Fibroblast of skin of scalp (primary cell): Measurements from ENCODE around the gene DAPK1.
A peak's percentile ranks its signal among the peaks of the same experiment; 100 is the strongest.

ENCODE experiments used
- DNase-seq: peaks from one replicate; pipeline ENCODE4 v3.0.0-alpha.2; 2013

DAPK1 gene

DNA sequence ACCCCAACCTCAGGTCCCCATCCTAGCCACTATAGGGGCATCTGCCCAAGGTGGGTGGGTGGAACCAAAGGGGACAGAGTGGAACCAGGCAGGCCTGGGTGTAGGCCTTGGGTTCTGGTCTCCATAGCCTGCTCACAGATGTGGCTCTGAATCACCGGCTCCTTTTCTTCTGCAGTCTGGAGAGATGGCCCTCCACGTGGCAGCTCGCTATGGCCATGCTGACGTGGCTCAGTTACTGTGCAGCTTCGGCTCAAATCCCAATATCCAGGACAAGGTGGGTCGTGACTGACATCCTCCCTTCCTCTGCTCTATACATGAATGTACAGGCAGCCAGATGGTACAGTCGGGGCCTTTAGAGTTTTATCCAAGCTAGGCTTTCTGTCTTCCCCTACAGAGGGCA, 150.9 kb downstream of the DAPK1 start:
- DNase-seq: no peak

DNA sequence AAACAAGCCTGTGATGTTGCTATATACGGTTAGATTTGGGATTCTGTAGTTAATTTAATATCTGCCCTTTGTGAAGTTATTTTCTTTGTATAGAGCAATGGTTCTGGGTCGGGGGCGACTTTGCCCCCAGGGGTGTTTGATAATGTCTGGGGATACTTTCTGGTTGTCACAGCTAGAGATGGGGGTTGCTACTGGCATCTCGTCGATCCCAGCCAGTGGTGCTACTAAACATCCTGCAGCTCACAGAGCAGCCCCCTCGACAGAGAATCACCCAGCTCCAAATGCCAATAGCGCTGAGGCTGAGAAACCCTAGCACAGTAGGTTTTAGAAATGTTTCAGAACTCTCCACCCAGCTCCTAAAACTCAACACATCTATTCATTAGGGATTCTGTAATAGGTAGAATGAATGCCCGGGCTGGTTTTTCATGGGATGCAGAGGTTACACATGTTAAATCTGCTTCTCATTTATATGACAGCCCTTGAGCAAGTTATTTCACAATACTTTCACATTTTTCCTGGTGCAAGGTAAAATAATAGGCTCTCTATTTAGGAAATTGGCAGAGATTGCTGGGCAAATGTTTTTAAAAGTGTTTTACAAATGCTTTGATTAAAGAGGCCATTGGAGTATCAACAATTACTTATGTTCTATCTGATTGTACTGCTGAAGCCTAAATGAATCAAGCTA, 153.1 kb downstream of the DAPK1 start:
- no peak for DNase-seq

DNA sequence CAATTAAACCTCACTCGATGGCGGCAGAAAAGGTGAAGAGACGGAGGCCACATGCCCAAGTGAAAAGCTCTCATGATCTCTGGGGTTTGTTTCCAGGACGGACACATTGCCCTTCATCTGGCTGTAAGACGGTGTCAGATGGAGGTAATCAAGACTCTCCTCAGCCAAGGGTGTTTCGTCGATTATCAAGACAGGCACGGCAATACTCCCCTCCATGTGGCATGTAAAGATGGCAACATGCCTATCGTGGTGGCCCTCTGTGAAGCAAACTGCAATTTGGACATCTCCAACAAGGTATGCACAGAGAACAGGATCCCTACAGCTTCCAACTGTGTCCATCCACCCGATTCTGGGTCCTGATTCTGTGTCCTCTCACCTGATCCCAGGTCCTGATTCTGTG, 153.8 kb downstream of the DAPK1 start:
- DNase-seq: no peak

DNA sequence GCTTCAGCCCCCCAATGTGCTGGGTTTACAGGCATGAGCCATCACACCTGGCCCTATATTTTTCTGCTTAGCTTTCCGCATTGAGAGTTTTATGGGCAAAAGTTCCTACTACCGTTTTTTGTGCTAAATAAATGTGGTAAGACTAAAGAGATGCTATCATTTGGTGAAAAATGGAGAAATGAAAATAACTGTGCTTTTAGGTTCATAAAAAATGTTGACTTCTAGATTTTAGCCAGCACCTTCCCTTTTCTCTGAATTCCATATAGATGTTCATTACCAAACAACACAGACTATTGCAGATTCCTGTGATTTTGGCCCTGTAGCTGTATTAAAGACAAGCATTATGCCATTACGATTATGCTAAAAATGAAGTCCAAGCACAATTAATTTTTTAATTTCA, 156.3 kb downstream of the DAPK1 start:
- DNase-seq: no peak

DNA sequence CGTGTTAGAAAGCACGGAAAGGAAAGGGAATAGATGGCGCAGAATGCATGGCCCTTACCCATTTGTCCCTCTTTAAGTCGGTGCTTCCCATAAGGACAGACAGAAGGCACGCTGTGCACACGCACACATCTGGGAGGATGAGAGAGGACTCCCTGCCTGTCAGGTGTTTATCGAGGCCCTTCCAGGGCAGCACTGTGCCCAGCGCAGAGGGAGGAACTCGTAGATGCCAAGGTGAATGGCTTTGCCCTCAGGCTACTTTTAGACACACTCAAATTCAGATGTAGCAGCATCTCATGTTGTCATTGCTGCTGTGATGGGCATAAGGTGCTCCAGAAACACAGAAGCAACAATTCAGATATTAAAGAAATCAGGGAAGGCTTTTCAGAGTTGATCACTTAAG, 158.1 kb downstream of the DAPK1 start:
- DNase-seq: no peak

GRCh38 chr9:87656485-87656884, 158.8 kb downstream of the DAPK1 start:
- DNase-seq: peak; percentile 46

DNA sequence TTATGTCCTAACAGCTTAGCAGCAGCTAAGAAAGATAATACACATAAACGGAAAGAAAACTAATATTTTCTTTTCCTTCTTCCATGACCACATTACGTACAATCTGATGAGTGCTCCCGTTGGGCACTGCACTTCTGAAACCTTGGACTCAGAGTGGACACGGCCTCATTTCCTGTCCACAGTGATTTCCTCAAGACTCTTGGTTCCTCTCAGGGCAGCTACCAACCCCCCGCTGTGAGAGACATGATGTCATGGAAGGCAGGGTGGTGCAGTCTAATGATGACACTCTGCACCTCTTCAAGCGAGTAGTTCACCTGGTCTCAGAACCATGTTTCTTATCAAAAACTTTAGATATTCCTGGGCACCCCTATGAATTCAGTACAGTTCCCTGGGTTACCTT, 159.5 kb downstream of the DAPK1 start:
- peak; percentile 17 for DNase-seq

DNA sequence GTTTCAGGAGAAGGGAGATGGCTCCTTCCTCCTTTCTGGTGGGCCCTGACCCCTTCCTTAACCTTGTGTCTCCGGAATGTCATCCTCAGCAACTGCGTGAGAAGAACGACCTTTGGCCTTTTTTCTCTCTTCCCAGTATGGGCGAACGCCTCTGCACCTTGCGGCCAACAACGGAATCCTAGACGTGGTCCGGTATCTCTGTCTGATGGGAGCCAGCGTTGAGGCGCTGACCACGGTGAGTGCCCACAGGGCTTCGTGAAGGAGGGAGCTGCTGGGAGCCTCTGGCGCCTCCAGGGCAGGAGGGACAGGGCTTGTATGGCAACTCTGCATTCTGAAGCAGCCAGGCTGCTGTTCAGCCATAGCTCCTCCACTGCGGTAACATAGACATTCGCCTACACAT, 160.2 kb downstream of the DAPK1 start:
- DNase-seq: no peak

DNA sequence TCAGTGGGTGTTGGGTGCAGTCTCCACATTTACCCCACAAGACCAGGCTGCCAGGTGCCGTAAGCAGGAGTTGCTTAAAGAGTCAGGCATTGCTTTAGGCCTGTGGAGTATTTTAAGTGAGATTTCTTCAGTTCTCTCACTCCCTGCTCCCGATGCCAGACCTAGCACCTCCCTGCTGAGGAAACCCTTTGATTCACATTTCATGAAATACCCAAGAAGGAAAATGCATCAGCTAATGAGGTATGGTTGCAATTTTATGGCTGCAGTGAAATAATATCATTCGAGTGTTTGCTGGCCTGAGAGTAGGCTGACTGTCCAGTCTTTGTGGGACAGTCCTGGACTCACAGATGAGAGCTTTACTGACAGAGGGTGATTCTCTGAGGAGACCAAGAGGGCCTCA, 160.8 kb downstream of the DAPK1 start:
- no peak for DNase-seq

GRCh38 chr9:87659534-87660419, 162.1 kb downstream of the DAPK1 start:
- no peak for DNase-seq

DNA sequence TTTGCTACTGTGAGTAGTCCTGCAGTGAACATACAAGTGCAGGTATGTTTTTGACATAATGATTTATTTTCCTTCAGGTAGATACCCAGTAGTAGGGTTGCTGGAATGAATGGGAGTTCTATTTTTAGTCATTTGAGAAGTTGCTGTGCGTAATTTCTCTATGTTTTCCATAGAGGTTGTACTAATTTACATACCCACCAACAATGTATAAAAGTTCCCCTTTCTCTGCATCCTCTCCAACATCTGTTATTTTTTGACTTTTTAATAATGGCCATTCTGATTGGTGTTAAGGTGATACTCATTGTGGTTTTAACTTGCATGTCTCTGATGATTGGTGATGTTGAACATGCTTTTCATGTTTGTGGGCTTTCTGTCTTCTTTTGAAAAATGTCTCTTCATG, 163.6 kb downstream of the DAPK1 start:
- DNase-seq: no peak

GRCh38 chr9:87662808-87663528, 165.3 kb downstream of the DAPK1 start:
- DNase-seq: peak; percentile 72

DNA sequence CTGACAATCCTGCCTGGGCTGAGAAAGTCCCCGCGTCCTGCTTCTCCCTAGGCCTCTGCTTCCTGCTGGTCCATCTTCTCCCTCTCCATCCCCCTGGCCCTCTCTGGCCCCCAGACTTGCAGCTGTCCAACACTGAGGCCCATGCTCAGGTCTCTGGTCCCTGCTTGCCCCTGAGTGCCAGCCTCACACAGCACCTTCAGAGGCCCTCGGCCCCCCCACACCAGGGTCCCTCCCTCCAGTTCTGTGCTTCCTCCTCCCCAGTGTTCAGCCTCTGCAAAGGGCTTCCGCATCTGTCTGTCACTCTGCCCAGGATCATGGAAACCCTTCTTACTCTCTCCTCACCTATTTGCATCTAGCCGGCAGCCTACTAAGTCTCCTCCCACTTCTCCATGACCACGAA, 165.9 kb downstream of the DAPK1 start:
- no peak for DNase-seq

DNA sequence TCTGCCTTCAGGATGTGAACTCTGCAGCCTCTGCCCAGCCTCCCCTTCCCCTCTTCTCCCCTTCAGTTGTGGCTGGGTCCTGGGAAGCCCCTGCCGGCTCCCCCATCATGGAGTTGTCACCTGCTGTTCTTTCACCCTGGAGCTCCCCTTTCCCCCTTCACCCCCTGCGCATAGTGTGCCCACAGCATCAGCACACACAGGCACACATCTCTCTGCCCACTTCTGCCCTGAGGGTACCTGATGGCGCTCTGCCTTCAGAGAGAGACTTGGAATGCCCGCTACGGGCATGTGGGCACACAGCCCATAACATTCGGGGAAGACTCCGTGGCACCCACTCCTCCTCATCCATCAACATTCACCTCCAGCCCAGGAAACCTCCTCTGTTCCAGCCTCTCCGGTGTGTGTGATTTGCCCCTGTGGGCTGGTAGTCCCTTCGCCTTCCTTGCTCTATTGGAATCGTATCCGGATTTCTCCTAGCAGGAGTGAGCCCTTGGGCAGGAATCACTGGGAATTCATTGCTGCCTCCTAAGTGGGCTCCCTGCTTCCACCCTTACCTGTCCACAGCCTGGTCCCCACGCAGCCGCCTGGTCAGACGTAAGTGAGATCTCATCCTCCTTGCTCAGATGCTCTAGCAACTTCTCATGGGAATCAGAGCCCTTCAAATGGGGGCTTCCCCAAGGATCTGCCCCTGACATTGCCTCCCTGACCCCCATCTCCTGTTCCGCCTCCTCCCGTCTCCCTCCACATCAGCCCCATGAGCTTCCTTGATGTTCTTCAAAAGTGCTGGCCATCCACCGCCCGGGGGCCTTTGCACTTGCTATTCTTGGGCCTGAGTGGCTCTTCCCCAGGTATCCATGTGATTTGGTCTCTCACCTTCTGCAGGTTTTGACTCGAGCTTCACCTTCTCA, 166.7 kb downstream of the DAPK1 start:
- DNase-seq: no peak

- no peak for DNase-seq
Measured at GRCh38 chr9:87665505-87665904, 167.8 kb downstream of the DAPK1 start.

GRCh38 chr9:87667164-87667738, 169.6 kb downstream of the DAPK1 start:
- DNase-seq: peak; percentile 7

GRCh38 chr9:87668222-87668621, 170.6 kb downstream of the DAPK1 start:
- DNase-seq: no peak

DNA sequence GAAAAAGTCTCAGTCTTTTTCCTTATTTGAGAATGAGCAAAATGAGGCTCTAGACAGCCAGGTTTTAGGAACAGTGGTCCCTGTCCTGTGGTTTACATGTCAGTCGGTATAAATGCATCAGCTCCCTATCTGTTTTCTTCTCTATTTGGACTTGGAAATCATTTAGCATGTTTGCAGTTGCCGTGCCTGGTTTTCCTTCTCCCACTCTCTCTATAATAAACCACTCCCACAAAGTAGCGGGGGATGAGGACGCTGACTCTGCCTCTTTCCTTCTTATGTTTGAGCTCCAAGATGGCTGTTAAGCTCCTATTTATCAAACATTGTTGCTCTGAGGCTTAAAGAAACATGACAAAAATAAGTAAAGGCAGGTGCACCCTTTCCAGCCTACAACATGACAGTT, 171.1 kb downstream of the DAPK1 start:
- DNase-seq: no peak

GRCh38 chr9:87670572-87671264, 173.1 kb downstream of the DAPK1 start:
- no peak for DNase-seq

DNA sequence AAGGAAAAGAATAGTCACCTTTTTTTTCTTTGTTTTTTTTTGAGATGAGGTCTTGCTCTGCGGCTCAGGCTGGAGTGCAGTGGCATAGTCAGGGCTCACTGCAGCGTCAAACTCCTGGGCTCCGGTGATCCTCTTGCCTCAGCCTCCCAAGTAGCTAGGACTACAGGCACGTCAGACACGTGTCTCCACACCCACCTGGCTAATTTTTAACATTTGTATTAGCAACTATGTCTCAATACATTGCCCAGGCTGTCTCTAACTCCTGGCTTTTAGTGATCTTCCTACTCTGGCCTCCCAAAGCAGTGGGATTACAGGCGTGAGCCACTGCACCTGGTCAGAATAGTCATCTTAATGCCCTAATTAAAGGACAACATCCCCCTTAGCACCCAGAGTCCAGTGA, 173.8 kb downstream of the DAPK1 start:
- no peak for DNase-seq

DNA sequence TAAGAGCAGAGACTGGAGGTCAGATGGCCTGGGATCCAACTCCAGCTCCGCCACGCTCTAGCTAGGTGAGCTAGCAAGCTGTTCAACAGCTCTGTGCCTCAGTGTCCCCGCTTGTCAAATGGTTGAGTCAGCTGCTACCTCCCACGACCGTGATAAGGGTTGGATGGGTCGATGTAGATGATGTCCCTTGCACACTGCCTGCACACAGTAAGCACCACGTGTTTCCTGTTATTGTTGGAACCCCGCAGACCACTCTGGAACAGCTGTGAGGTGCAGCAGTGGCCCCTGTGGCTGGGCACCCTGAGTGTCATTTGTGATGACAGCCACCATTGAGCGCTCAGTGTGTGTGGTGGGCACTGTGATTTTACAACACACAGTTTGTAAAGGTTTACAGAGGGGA, 174.3 kb downstream of the DAPK1 start:
- DNase-seq: no peak
